Stimulated activated CD8-positive, alpha-beta memory T cell treated with anti-CD3 and anti-CD28 coated beads, Interleukin-4, amount 100 ng/mL, for 24 hours (primary cell): ENCODE results near the gene COA8.
"Not testable (repeated sequence)": the region's sequence is repeated elsewhere in the genome, so short reads cannot be mapped to it uniquely, and the experiment has no call there.

ENCODE experiments used
- DNase-seq: peaks from one replicate; pipeline ENCODE4 v3.0.0-alpha.2; 2020; ENCODE audit warnings: low read depth

COA8 gene

DNA sequence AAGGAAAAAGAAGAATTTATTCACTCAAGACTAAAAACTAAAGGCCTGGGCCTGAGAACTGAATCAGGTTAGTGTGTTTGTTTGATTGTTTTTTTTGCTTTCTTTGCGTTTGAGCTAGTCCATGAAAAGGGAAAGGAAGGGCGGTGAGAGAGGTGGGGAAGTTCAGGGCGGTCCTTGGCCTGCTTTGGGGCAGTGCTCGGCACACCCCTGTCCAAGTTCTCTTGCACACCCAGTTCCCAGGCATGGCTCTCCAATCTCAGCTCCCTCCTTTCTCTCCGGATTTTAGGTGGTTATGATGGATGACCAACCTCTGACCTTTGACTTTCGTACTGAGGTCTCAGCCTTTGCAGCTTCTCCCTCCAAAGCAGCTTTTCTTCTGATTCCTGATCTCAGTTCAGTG is 11.3 kb downstream of the COA8 start:
- DNase-seq, result no peak

DNA sequence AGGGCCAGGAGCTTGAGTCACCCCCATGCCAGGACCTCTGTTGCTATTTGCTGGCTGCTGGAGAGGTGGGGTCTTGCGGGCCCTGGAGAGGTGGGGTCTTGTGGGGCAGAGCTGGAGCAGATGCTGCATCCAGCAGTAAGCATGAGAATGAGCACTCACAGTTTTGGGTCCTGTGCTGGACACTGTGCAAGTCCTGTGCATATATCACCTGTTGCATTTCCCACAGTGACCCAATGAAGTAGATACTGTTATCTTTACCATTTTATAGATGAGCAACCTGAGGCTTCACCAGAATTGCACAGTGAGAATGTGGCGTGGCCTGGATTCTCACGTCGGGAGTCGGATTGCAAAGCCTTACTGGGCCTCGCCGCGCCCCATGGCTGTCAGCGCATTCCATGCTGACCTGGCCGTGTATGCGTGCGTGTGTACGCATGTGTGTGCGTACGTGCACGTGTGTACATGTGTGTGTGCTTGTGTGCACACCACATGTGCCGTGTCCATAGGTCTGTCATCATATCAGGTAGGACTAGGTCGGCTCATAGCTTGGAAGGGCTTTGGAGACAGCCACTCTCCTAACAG is 12.0 kb downstream of the COA8 start:
- DNase-seq, result no peak

GRCh38 chr14:103576371-103577024 is 13.7 kb downstream of the COA8 start:
- DNase-seq, result no peak

- no peak for DNase-seq
Measured at GRCh38 chr14:103578401-103579075, 15.8 kb downstream of the COA8 start.

- DNase-seq, result no peak
Measured at GRCh38 chr14:103581206-103581605, 18.4 kb downstream of the COA8 start.

GRCh38 chr14:103581954-103582703 is 19.4 kb downstream of the COA8 start:
- no peak for DNase-seq

GRCh38 chr14:103584326-103584915 is 21.7 kb downstream of the COA8 start:
- DNase-seq, result no peak

DNA sequence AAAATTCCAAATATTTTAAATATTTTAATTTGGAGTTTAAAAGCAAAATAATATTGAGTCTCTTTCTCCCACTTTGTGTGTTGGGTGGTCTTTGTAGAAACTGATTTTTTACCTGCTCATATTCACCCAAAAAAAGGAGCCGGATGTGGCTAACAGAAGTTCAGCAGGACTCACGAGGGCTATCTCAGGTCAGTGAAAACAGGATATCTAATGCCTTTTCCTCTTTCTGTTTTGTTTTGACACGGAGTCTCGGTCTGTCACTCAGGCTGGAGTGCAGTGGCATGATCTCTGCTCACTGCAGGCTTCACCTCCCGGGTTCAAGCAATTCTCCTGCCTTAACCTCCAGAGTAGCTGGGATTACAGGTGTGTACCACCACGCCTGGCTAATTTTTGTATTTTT is 30.8 kb downstream of the COA8 start:
- DNase-seq, result no peak

DNA sequence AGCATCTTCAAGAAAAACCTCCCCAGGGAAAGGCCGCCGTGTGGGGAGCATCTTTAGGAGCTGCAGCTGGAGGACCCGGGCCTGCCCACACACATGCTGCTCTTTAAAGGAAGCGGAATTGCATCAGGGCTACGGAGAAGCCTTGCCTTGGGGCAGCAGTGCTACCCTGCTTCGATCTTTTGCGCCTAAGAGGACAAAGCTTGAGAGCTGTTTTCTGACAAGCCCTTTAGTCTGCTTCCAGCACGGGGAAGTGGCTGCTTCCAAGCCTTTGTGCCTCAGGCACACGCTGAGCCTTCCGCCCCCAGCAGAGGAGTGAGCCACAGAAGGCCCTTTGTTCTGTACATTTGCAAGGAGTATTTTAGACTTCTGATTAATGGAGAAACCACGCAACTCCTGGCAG is 31.5 kb downstream of the COA8 start:
- no peak for DNase-seq

DNA sequence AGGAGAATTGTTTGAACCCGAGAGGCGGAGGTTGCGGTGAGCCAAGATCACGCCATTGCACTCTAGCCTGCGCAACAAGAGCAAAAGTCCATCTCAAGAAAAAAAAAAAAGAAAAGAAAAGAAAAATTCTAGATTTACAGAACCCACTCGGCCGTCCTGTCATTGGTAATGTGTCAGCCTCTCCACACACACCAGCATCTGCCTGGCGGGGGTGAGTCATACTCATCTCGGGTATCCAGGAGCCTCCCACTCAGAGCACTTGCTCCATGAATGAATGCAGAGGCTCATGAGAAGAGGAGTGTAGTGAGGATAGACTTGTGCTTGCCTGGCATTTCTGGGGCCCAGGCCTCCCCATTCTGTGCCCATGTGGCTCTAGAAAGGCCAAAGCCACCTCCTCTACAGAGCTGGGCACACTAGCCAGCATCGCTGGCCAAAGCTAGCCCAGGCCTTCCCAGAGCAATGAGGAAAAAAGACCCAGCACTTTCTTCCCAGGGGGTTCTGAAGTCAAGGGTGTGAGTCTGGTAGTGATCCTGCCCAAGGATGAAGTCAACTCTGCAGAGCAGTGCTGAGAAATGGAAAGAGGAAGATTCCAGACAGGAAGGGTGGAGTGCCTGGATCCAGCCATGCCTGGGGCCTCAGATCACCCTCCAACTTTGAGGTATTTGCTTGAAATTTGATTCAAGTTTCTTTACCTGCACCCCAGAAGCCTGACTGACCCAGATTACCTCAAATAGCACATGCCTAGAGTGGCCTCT is 35.0 kb downstream of the COA8 start:
- DNase-seq, result no peak

DNA sequence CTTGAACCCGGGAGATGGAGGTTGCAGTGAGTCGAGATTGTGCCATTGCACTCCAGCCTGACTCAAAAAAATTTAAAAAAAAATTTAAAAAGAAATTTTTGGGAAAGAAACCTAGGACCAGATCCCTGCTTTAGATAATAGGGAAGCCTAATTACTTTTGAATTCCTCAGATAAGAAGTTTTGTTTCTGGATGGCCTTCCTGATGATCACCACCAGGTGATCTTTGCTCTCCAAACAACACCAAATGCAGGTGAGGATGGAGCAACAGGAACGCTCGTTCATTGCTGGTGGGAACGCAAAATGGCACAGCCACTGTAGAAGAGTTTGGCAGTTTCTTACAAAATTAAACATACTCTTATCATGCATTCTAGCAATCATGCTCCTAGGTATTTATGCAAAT is 37.7 kb downstream of the COA8 start:
- no peak for DNase-seq

- no peak for DNase-seq
Measured at GRCh38 chr14:103604620-103605019, 41.9 kb downstream of the COA8 start.

DNA sequence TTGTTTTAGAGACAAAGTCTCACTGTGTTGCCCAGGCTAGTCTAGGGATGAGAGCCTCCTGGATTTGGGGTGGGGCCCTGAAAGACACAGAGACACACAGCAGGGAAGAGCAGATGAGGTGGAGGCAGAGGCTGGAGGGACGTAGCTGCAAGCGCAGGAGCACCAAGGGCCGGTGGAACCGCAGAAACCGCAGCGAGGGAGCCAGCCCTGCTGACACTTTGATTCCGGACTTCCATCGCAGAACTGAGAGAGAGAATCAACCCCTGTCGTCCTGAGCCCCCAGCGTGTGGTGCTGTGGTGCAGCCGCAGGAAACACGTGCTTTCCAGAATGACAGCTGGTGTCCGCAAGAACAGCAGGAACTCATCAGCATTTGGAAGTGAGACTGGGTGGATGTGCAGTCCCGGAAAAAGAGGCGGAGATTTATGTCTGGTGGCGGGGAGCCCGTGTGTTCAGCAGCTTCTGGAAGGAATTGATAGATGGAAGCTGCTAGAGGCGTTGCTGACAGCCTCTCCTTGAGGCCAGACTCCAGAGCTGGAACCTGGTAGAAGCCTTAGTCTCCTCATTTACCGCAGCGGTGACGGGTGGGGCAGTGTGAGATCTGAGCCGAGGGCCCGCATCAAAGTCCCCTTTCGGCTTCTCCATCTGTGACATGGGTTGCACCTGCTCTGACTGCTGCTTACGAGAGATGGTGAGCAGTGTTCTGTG is 44.4 kb downstream of the COA8 start:
- peak; percentile 25 for DNase-seq

GRCh38 chr14:103607822-103608221 is 45.1 kb downstream of the COA8 start:
- no peak for DNase-seq

DNA sequence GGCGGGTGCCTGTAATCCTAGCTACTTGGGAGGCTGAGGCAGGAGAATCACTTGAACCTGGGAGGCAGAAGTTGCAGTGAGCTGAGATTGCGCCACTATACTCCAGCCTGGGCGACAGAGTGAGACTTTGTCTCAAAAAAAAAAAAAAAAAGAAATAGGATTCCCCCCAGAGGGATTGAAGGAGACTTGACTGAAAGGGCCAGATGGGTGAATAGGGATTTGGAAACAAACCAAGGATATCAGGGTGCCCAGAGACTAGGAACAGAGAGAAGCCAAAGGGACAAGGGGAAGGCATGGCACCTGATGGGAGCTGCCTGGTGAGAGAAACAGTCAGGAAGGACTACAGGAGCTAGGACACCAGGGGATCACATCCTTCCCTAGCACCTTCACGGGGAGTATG is 46.3 kb downstream of the COA8 start:
- not testable (repeated sequence) for DNase-seq

GRCh38 chr14:103611215-103611614 is 48.5 kb downstream of the COA8 start:
- no peak for DNase-seq

GRCh38 chr14:103613517-103613916 is 50.8 kb downstream of the COA8 start:
- no peak for DNase-seq

GRCh38 chr14:103616635-103617300 is 54.0 kb downstream of the COA8 start:
- DNase-seq, result no peak

DNA sequence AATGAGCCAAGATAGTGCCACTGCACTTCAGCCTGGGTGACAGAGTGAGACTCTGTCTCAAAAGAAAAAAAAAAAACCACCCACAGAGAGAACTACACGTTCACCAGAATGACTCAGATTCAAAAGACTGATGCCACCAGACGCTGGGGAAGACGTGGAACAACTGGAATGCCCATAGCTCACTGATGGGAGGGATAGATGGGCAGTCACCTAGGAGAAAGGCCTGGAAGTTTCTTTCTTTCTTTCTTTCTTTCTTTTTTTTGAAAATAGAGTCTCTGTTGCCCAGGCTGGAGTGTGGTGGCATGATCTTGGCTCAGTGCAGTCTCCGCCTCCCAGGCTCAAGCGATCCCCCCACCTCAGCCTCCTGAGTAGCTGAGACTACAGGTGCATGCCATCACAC is 56.3 kb downstream of the COA8 start:
- DNase-seq, result no peak

- no peak for DNase-seq
Measured at GRCh38 chr14:103621860-103622259, 59.1 kb downstream of the COA8 start.

DNA sequence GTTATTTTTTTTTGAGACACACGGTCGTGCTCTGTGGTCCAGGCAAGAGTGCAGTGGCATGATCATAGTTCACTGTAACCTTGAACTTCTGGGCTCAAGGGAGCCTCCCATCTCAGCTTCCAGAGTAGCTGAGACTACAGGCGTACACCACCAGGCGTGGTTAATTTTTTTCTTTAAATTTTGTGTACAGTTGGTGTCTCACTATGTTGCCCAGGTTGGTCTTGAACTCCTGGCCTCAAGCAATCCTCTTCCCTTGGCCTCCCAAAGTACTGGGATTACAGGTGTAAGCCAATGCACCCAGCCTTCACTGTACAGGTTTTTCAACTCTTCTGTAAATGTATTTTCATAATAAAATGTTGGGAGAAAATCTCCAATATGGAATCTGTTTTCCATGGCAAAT is 60.5 kb downstream of the COA8 start:
- no peak for DNase-seq
